Fibroblast of skin of abdomen (primary cell): Measurements from ENCODE around the gene TMEM45A.
"Not testable (repeated sequence)": the region's sequence is repeated elsewhere in the genome, so short reads cannot be mapped to it uniquely, and the experiment has no call there.

Experiments used
- DNase-seq: peaks from one replicate; pipeline ENCODE4 v3.0.0-alpha.2; 2013

TMEM45A gene

GRCh38 chr3:100535610-100535943, 43.2 kb downstream of the TMEM45A start:
- no peak for DNase-seq

GRCh38 chr3:100536093-100536492, 43.7 kb downstream of the TMEM45A start:
- DNase-seq = peak; percentile 9

GRCh38 chr3:100537646-100538338, 45.4 kb downstream of the TMEM45A start:
- DNase-seq = no peak

GRCh38 chr3:100538339-100538706, 45.9 kb downstream of the TMEM45A start:
- DNase-seq = no peak

GRCh38 chr3:100540791-100541334, 48.4 kb downstream of the TMEM45A start:
- DNase-seq = no peak

GRCh38 chr3:100541428-100541827, 49.0 kb downstream of the TMEM45A start:
- not testable (repeated sequence) for DNase-seq

GRCh38 chr3:100545371-100545770, 53.0 kb downstream of the TMEM45A start:
- DNase-seq = no peak

GRCh38 chr3:100546020-100546744, 53.8 kb downstream of the TMEM45A start:
- no peak for DNase-seq

- peak; percentile 9 for DNase-seq
These were observed 55.6 kb downstream of the TMEM45A start for GRCh38 chr3:100548053-100548452.

- DNase-seq = no peak
These were observed 61.4 kb downstream of the TMEM45A start for GRCh38 chr3:100553618-100554372.

- DNase-seq = no peak
These were observed 61.9 kb downstream of the TMEM45A start for GRCh38 chr3:100554373-100554676.

GRCh38 chr3:100556673-100557310, 64.4 kb downstream of the TMEM45A start:
- peak; percentile 73 for DNase-seq

GRCh38 chr3:100558233-100558632, 65.8 kb downstream of the TMEM45A start:
- DNase-seq = no peak

GRCh38 chr3:100560426-100560825, 68.0 kb downstream of the TMEM45A start:
- peak; percentile 38 for DNase-seq

- DNase-seq = peak; percentile 85
These were observed 69.2 kb downstream of the TMEM45A start for GRCh38 chr3:100561459-100562158.

GRCh38 chr3:100562224-100562857, 69.9 kb downstream of the TMEM45A start:
- DNase-seq = peak; percentile 19

GRCh38 chr3:100563228-100563627, 70.8 kb downstream of the TMEM45A start:
- DNase-seq = no peak

GRCh38 chr3:100563652-100564211, 71.3 kb downstream of the TMEM45A start:
- DNase-seq = no peak

- DNase-seq = peak; percentile 9
These were observed 78.4 kb downstream of the TMEM45A start for GRCh38 chr3:100570811-100571210.

- DNase-seq = no peak
These were observed 82.1 kb downstream of the TMEM45A start for GRCh38 chr3:100574536-100574935.

GRCh38 chr3:100575704-100576103, 83.3 kb downstream of the TMEM45A start:
- no peak for DNase-seq
